Kidney (tissue), 14 donors: ENCODE measurements around the gene TCEA3. TPM values are rescaled to one million over a fixed set of nuclear protein-coding genes. Genes with fewer than 3 reads are reported as not detected.

Experiments
- DNase-seq, 5 donors: peaks; one replicate each; pipeline ENCODE4 v3.0.0-alpha.2; 2013 to 2020
- FAIRE-seq: peaks from 2 replicates; lab custom pipeline; 2012; peaks lifted over from hg19 to GRCh38; lab: Jason Lieb, UNC
- H3K27ac ChIP-seq, 2 donors: one replicate each; pipeline ENCODE4 v1.7.0; 2013; ENCODE audit warnings: low read depth in 2 of 2, low read length in 2 of 2, inconsistent platforms in 1 of 2
- H3K27me3 ChIP-seq: one replicate; pipeline ENCODE4 v1.7.1; 2013; ENCODE audit warnings: low read length, inconsistent platforms; ENCODE audit not compliant: control insufficient read depth, insufficient read depth
- H3K36me3 ChIP-seq, 3 donors: one replicate each; pipeline versions ENCODE4 v1.7.0 to v1.7.1; 2013; ENCODE audit warnings: low read length in 3 of 3, control low read depth in 1 of 3, inconsistent platforms in 1 of 3; ENCODE audit not compliant: insufficient read depth in 3 of 3, control insufficient read depth in 2 of 3
- H3K4me1 ChIP-seq, 3 donors: one replicate each; pipeline versions ENCODE4 v1.7.0 to v1.7.1; 2013; ENCODE audit warnings: low read length in 3 of 3, inconsistent platforms in 1 of 3, low read depth in 1 of 3; ENCODE audit not compliant: control insufficient read depth in 2 of 3, insufficient read depth in 2 of 3
- H3K4me3 ChIP-seq, 3 donors: one replicate each; pipeline versions ENCODE4 v1.7.0 to v1.8.1; 2013; ENCODE audit warnings: low read length in 3 of 3, control low read depth in 1 of 3, inconsistent platforms in 1 of 3
- H3K9ac ChIP-seq, 3 donors: one replicate each; pipeline versions ENCODE4 v1.7.0 to v1.7.1; 2013; ENCODE audit warnings: low read length in 3 of 3, control low read depth in 1 of 3, inconsistent platforms in 1 of 3
- H3K9me3 ChIP-seq, 3 donors: one replicate each; pipeline versions ENCODE4 v1.7.0 to v1.7.1; 2013; ENCODE audit warnings: low read length in 3 of 3, control low read depth in 1 of 3, inconsistent platforms in 1 of 3; ENCODE audit not compliant: control insufficient read depth in 2 of 3, insufficient read depth in 1 of 3
- intact Hi-C: fragments of 100-400 bp; cut with DNase I; formaldehyde crosslinking; loops from one replicate; pipeline ENCODE4 v1.11.1; 2022
- polyA plus RNA-seq: library from polyadenylated mRNA; stranded (reverse); fragments of 350-450 nt; fragmentation: Illumina TruSeq; extraction: RNeasy Lipid Tissue Mini Kit (QIAGEN cat#74804); gene quantifications from one replicate; pipeline ENCODE4 v1.2.3, GENCODE V29; 2014; ENCODE audit warnings: low read depth, low replicate concordance; ENCODE audit not compliant: insufficient read depth
- total RNA-seq: library from RNA; stranded (reverse); fragmentation: NEBNext Ultra II Directional; extraction: Animal tissue kit (Norgen Biotek cat#: 25700); gene quantifications from one replicate; pipeline ENCODE4 v1.2.1, GENCODE V29; 2021
- TF ChIP-seq, protein P1 (sequence below): IDR thresholded peaks from 3 replicates; pipeline ENCODE4 v1.5.1; 2012; ENCODE audit warnings: mild to moderate bottlenecking, moderate library complexity, borderline replicate concordance; ENCODE audit not compliant: insufficient read depth; ENCODE audit errors: extremely low read depth
- donor health status: control.
- donor health status: control.
- donor health status: control.
- donor health status: control.
- donor health status: control.
- donor health status: DM: yes; HTN: yes; CAD: no.
- donor health status: Normal renal cell carcinoma (clear cell type).

Gene TCEA3
- total and polyA plus RNA-seq, 2 donors from 2014 or later, result 46.3 to 93.2 TPM

GRCh38 chr1:23395154-23395724 is 29.3 kb downstream of the TCEA3 start:
- DNase-seq (no peak), FAIRE-seq (no peak)
- intact Hi-C loops, result no loop called here
- peak overlapping the region in 1 of 2 donors; percentile 29 for H3K27ac ChIP-seq
- H3K9ac ChIP-seq, result no peak overlapping the region
- peaks cover 4 to 17% (median 13%) of the 10 kb centered on the region in 3 donors for H3K36me3 ChIP-seq
- H3K4me1 ChIP-seq, result peaks cover 0 to 3% (median 0%) of the 10 kb centered on the region in 3 donors
- H3K4me3 ChIP-seq, result no peak overlapping the region
- H3K27me3 ChIP-seq, result no peaks in the 10 kb centered on the region
- TF ChIP-seq, protein P1, sequence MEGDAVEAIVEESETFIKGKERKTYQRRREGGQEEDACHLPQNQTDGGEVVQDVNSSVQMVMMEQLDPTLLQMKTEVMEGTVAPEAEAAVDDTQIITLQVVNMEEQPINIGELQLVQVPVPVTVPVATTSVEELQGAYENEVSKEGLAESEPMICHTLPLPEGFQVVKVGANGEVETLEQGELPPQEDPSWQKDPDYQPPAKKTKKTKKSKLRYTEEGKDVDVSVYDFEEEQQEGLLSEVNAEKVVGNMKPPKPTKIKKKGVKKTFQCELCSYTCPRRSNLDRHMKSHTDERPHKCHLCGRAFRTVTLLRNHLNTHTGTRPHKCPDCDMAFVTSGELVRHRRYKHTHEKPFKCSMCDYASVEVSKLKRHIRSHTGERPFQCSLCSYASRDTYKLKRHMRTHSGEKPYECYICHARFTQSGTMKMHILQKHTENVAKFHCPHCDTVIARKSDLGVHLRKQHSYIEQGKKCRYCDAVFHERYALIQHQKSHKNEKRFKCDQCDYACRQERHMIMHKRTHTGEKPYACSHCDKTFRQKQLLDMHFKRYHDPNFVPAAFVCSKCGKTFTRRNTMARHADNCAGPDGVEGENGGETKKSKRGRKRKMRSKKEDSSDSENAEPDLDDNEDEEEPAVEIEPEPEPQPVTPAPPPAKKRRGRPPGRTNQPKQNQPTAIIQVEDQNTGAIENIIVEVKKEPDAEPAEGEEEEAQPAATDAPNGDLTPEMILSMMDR, result no peak
- peaks cover 0 to 4% (median 0%) of the 10 kb centered on the region in 3 donors for H3K9me3 ChIP-seq

GRCh38 chr1:23394684-23395083 is 29.9 kb downstream of the TCEA3 start:
- no peak for FAIRE-seq
- peak in 3 of 5 donors; percentile 35 to 90 (median 58) for DNase-seq

DNA sequence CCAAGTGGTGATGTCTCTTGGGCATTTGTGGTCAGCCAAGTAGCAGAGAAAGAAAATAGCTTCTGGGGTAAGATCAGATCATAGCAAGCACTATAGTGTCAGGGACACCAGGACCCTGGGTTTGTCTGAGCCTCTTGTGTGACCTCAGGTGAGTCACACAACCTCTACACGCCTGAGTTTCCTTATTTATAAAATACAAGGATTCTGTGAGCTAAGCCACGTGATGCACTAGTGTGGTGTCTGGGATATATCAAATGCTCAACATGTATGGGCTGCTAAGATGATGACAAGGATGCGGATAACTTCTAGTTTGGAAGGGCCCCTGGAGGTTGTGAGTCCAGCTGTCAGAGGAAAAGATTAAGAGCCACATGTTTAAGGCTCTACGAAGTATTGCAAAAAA is 30.4 kb downstream of the TCEA3 start:
- DNase-seq (no peak), FAIRE-seq (no peak)
- Histone ChIP-seq H3K9ac (no peak overlapping the region), H3K4me1 (peaks cover 0 to 3% (median 0%) of the 10 kb centered on the region in 3 donors), H3K4me3 (no peak overlapping the region), H3K36me3 (peaks cover 4 to 17% (median 13%) of the 10 kb centered on the region in 3 donors), H3K9me3 (peaks cover 0 to 4% (median 0%) of the 10 kb centered on the region in 3 donors), H3K27me3 (no peaks in the 10 kb centered on the region), H3K27ac (no peak overlapping the region)
- intact Hi-C loops, result no loop called here
- TF ChIP-seq, protein P1, result no peak

More at GRCh38 chr1:23394684-23395083, 29.9 kb downstream of the TCEA3 start:
- Histone ChIP-seq H3K9me3 (peaks cover 0 to 4% (median 0%) of the 10 kb centered on the region in 3 donors), H3K4me1 (peaks cover 0 to 3% (median 0%) of the 10 kb centered on the region in 3 donors), H3K27me3 (no peaks in the 10 kb centered on the region), H3K27ac (no peak overlapping the region), H3K36me3 (peaks cover 4 to 17% (median 13%) of the 10 kb centered on the region in 3 donors), H3K4me3 (no peak overlapping the region), H3K9ac (no peak overlapping the region)
- TF ChIP-seq, protein P1, result no peak
- intact Hi-C loops, result no loop called here
